SU-DHL-6 (cell line): ENCODE data around the gene ZNF256.

Source experiments
- CTCF ChIP-seq: fragments of 200-600 bp; sonication (generic); IDR thresholded peaks from one replicate; pipeline ENCODE4 v1.5.1; 2017; ENCODE audit warnings: antibody characterized with exemption, mild to moderate bottlenecking, low read length, moderate library complexity; ENCODE audit not compliant: insufficient read depth, poor library complexity, severe bottlenecking
- EZH2phosphoT487 ChIP-seq: fragments of 200-600 bp; sonication (generic), shearing (Covaris generic); conservative IDR thresholded peaks from 2 replicates; pipeline ENCODE4 v1.6.1; 2018; ENCODE audit warnings: mild to moderate bottlenecking, antibody characterized with exemption, low read length, moderate library complexity, mixed read lengths

- TF ChIP-seq CTCF (no peak), EZH2phosphoT487 (no peak)
These were observed 19.9 kb downstream of the ZNF256 start for GRCh38 chr19:57927587-57927986.
